ENCODE measurements around the gene CLDN3. TPM values are rescaled to one million over a fixed set of nuclear protein-coding genes. Genes with fewer than 3 reads are reported as not detected.
"Not testable (repeated sequence)": the region's sequence is repeated elsewhere in the genome, so short reads cannot be mapped to it uniquely, and the experiment has no call there.

The CLDN3 gene
- total RNA-seq, 1 experiment from 2014 or later: 51.6 TPM

DNA sequence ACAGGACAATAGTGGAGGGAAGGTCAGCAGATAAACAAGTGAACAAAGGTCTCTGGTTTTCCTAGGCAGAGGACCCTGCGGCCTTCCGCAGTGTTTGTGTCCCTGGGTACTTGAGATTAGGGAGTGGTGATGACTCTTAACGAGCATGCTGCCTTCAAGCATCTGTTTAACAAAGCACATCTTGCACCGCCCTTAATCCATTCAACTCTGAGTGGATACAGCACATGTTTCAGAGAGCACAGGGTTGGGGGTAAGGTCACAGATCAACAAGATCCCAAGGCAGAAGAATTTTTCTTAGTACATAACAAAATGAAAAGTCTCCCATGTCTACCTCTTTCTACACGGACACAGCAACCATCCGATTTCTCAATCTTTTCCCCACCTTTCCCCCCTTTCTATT is 26.6 kb upstream of the CLDN3 start:
- intact Hi-C loops (cut with micrococcal nuclease); H3F3A ChIP-seq (ENCODE audit: low read length, unreplicated experiment); H3K4me1 ChIP-seq (ENCODE audit: insufficient read depth, low read length); BruUV-seq (replicated peaks); H3K9me3 ChIP-seq (ENCODE audit: low read length); H3K36me3 ChIP-seq (ENCODE audit: low read depth, low read length); H3K27ac ChIP-seq (ENCODE audit: low read length); H3K27me3 ChIP-seq (ENCODE audit: low read length); CTCF ChIA-PET; H2AFZ ChIP-seq (ENCODE audit: low read length); H3K79me2 ChIP-seq (ENCODE audit: low read length); H3K9ac ChIP-seq (ENCODE audit: low read length); ATAC-seq; POLR2A ChIA-PET (ENCODE audit: unreplicated experiment); H3K4me3 ChIP-seq (ENCODE audit: low read length); H3K4me2 ChIP-seq (ENCODE audit: low read length); DNase-seq; H3K9me2 ChIP-seq (replicated peaks; ENCODE audit: low read length); H4K20me1 ChIP-seq (ENCODE audit: low read length): not testable (repeated sequence)

- POLR2A ChIA-PET (ENCODE audit: unreplicated experiment); H3K9me2 ChIP-seq (replicated peaks; ENCODE audit: low read length); BruUV-seq (replicated peaks); H3K36me3 ChIP-seq (ENCODE audit: low read depth, low read length); H3K27me3 ChIP-seq (ENCODE audit: low read length); H3K27ac ChIP-seq (ENCODE audit: low read length); H3K4me1 ChIP-seq (ENCODE audit: insufficient read depth, low read length); H3K9ac ChIP-seq (ENCODE audit: low read length); H3F3A ChIP-seq (ENCODE audit: low read length, unreplicated experiment); H3K4me2 ChIP-seq (ENCODE audit: low read length); H2AFZ ChIP-seq (ENCODE audit: low read length); H4K20me1 ChIP-seq (ENCODE audit: low read length); H3K4me3 ChIP-seq (ENCODE audit: low read length); H3K9me3 ChIP-seq (ENCODE audit: low read length); ATAC-seq; DNase-seq; H3K79me2 ChIP-seq (ENCODE audit: low read length); CTCF ChIA-PET; intact Hi-C loops (cut with micrococcal nuclease): not testable (repeated sequence)
Observed at GRCh38 chr7:73795188-73795587, 25.1 kb upstream of the CLDN3 start.

DNA sequence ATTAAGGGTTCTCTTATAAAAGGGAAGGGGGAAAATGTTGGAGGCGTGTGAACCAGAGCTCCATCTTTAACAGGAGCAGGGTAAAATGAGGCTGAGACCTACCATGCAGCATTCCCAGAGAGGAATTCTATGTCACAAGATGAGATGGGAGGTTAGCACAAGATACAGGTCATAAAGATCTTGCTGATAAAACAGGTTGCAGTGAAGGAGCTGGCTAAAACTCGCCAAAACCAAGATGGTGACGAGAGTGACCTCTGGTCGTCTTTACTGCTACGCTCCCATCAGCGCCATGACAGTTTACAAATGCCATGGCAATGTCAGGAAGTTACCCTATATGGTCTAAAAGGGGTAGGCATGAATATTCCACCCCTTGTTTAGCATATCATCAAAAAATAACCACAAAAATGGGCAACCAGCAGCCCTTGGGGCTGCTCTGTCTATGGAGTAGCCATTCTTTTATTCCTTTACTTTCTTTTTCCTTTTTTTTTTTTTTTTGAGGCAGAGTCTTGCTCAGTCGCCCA is 21.2 kb upstream of the CLDN3 start:
- H3K79me2 ChIP-seq (ENCODE audit: low read length); H2AFZ ChIP-seq (ENCODE audit: low read length); H3F3A ChIP-seq (ENCODE audit: low read length, unreplicated experiment); DNase-seq; CTCF ChIA-PET; intact Hi-C loops (cut with micrococcal nuclease); H3K9ac ChIP-seq (ENCODE audit: low read length); ATAC-seq; H3K4me1 ChIP-seq (ENCODE audit: insufficient read depth, low read length); H4K20me1 ChIP-seq (ENCODE audit: low read length); H3K36me3 ChIP-seq (ENCODE audit: low read depth, low read length); H3K9me2 ChIP-seq (replicated peaks; ENCODE audit: low read length); BruUV-seq (replicated peaks); H3K27me3 ChIP-seq (ENCODE audit: low read length); H3K4me3 ChIP-seq (ENCODE audit: low read length); H3K4me2 ChIP-seq (ENCODE audit: low read length); H3K9me3 ChIP-seq (ENCODE audit: low read length); H3K27ac ChIP-seq (ENCODE audit: low read length): not testable (repeated sequence)
- POLR2A ChIA-PET (ENCODE audit: unreplicated experiment): interaction anchor here (0.6 kb wide), 1 partner anchor 8 kb away, joined by 3 read pairs; no protein-coding TSS in a partner anchor

GRCh38 chr7:73789051-73789450 is 19.0 kb upstream of the CLDN3 start:
- H3K9me2 ChIP-seq (replicated peaks; ENCODE audit: low read length): no peaks in the 10 kb centered on the region
- H3K36me3 ChIP-seq (ENCODE audit: low read depth, low read length): no peaks in the 10 kb centered on the region
- no peak overlapping the region for H3K4me3 ChIP-seq (ENCODE audit: low read length)
- ATAC-seq: no peak
- no peak for TF ChIP-seq EZH2 (IDR thresholded peaks at IDR 0.05; ENCODE audit: low read length, unreplicated experiment)
- TF ChIP-seq EZH2phosphoT487 (IDR thresholded peaks at IDR 0.05; ENCODE audit: borderline replicate concordance, low read length): no peak
- TF ChIP-seq, protein P1, sequence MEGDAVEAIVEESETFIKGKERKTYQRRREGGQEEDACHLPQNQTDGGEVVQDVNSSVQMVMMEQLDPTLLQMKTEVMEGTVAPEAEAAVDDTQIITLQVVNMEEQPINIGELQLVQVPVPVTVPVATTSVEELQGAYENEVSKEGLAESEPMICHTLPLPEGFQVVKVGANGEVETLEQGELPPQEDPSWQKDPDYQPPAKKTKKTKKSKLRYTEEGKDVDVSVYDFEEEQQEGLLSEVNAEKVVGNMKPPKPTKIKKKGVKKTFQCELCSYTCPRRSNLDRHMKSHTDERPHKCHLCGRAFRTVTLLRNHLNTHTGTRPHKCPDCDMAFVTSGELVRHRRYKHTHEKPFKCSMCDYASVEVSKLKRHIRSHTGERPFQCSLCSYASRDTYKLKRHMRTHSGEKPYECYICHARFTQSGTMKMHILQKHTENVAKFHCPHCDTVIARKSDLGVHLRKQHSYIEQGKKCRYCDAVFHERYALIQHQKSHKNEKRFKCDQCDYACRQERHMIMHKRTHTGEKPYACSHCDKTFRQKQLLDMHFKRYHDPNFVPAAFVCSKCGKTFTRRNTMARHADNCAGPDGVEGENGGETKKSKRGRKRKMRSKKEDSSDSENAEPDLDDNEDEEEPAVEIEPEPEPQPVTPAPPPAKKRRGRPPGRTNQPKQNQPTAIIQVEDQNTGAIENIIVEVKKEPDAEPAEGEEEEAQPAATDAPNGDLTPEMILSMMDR (conservative IDR thresholded peaks at IDR 0.05; ENCODE audit: low read depth, low read length): no peak
- CTCF ChIA-PET: no interaction called here
- no peak overlapping the region for H3K4me2 ChIP-seq (ENCODE audit: low read length)
- H3K9ac ChIP-seq (ENCODE audit: low read length): no peak overlapping the region
- H3F3A ChIP-seq (ENCODE audit: low read length, unreplicated experiment): no peaks in the 10 kb centered on the region
- no peak overlapping the region for H2AFZ ChIP-seq (ENCODE audit: low read length)
- intact Hi-C loops (cut with micrococcal nuclease): no loop called here
- no peak overlapping the region for H3K27ac ChIP-seq (ENCODE audit: low read length)
- no peaks in the 10 kb centered on the region for H3K27me3 ChIP-seq (ENCODE audit: low read length)
- no peaks in the 10 kb centered on the region for H3K4me1 ChIP-seq (ENCODE audit: insufficient read depth, low read length)
- BruUV-seq (replicated peaks): no TSS peak
- no peaks in the 10 kb centered on the region for H3K79me2 ChIP-seq (ENCODE audit: low read length)
- DNase-seq: no peak
- no peaks in the 10 kb centered on the region for H3K9me3 ChIP-seq (ENCODE audit: low read length)
- POLR2A ChIA-PET (ENCODE audit: unreplicated experiment): no interaction called here
- no peaks in the 10 kb centered on the region for H4K20me1 ChIP-seq (ENCODE audit: low read length)

DNA sequence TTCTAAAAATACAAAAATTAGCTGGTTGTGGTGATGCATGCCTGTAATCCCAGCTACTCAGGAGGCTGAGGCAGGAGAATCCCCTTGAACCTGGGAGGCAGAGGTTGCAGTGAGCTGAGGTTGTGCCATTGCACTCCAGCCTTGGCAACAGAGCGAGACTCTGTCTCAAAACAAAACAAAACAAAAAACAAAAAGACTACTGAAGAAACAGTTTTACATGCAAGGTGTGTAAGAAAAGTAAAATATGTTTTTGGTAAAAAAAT is 17.6 kb upstream of the CLDN3 start:
- intact Hi-C loops (cut with micrococcal nuclease); H3K9me3 ChIP-seq (ENCODE audit: low read length); H4K20me1 ChIP-seq (ENCODE audit: low read length); H3K27ac ChIP-seq (ENCODE audit: low read length); H3K79me2 ChIP-seq (ENCODE audit: low read length); POLR2A ChIA-PET (ENCODE audit: unreplicated experiment); H3K4me2 ChIP-seq (ENCODE audit: low read length); DNase-seq; ATAC-seq; H3K9me2 ChIP-seq (replicated peaks; ENCODE audit: low read length); H3K9ac ChIP-seq (ENCODE audit: low read length); BruUV-seq (replicated peaks); H3K4me1 ChIP-seq (ENCODE audit: insufficient read depth, low read length); H3K4me3 ChIP-seq (ENCODE audit: low read length); H3K36me3 ChIP-seq (ENCODE audit: low read depth, low read length); H2AFZ ChIP-seq (ENCODE audit: low read length); H3F3A ChIP-seq (ENCODE audit: low read length, unreplicated experiment); H3K27me3 ChIP-seq (ENCODE audit: low read length); CTCF ChIA-PET: not testable (repeated sequence)
